Endodermal cell (in vitro differentiated cells): Measurements from ENCODE around the gene SAFB2. TPM values are rescaled to one million over a fixed set of nuclear protein-coding genes. Genes with fewer than 3 reads are reported as not detected.

Source experiments
- DNase-seq: peaks from one replicate; pipeline ENCODE4 v3.0.0-alpha.2; 2017
- H3K27ac ChIP-seq: 2 replicates; pipeline ENCODE4 v1.5.1; 2013; ENCODE audit warnings: mild to moderate bottlenecking, low read depth, low read length, moderate library complexity
- H3K27me3 ChIP-seq: 2 replicates; pipeline ENCODE4 v1.6.1; 2013; ENCODE audit warnings: mild to moderate bottlenecking, low read length, moderate library complexity; ENCODE audit not compliant: insufficient read depth, control insufficient read depth, poor library complexity, severe bottlenecking
- H3K36me3 ChIP-seq: 2 replicates; pipeline ENCODE4 v1.7.0; 2013; ENCODE audit warnings: mild to moderate bottlenecking, low read length, moderate library complexity; ENCODE audit not compliant: control insufficient read depth, insufficient read depth
- H3K4me1 ChIP-seq: one replicate; pipeline ENCODE4 v1.7.0; 2013; ENCODE audit warnings: low read length; ENCODE audit not compliant: control insufficient read depth, insufficient read depth
- H3K4me3 ChIP-seq: 2 replicates; pipeline ENCODE4 v1.5.1; 2013; ENCODE audit warnings: mild to moderate bottlenecking, low read length, moderate library complexity
- H3K9ac ChIP-seq: 2 replicates; pipeline ENCODE4 v1.6.1; 2013; ENCODE audit warnings: mild to moderate bottlenecking, low read length, moderate library complexity; ENCODE audit not compliant: poor library complexity, severe bottlenecking; ENCODE audit errors: extremely low read depth
- H3K9me3 ChIP-seq: 2 replicates; pipeline ENCODE4 v1.6.1; 2013; ENCODE audit warnings: mild to moderate bottlenecking, low read length, moderate library complexity; ENCODE audit not compliant: control insufficient read depth
- H3K27ac Mint-ChIP-seq: 2 replicates; pipeline ENCODE4 v1.8.0; 2020; ENCODE audit warnings: mixed read lengths
- H3K27me3 Mint-ChIP-seq: 2 replicates; pipeline ENCODE4 v1.8.0; 2021; ENCODE audit warnings: mild to moderate bottlenecking, mixed read lengths; ENCODE audit not compliant: insufficient read depth
- H3K36me3 Mint-ChIP-seq: 2 replicates; pipeline ENCODE4 v1.8.0; 2020; ENCODE audit warnings: low read depth, mixed read lengths
- H3K4me1 Mint-ChIP-seq: 2 replicates; pipeline ENCODE4 v1.8.0; 2020; ENCODE audit warnings: mixed read lengths
- H3K4me3 Mint-ChIP-seq: 2 replicates; pipeline ENCODE4 v1.8.0; 2020; ENCODE audit warnings: mild to moderate bottlenecking, moderate library complexity, mixed read lengths
- H3K9me3 Mint-ChIP-seq: 2 replicates; pipeline ENCODE4 v1.8.0; 2020; ENCODE audit warnings: mild to moderate bottlenecking, mixed read lengths
- CTCF ChIP-seq: fragments of 200-600 bp; sonication (generic); conservative IDR thresholded peaks from 2 replicates; pipeline ENCODE4 v1.5.0; 2021; ENCODE audit warnings: antibody characterized with exemption, mild to moderate bottlenecking
- WGBS, 2 experiments: methylation state at CpG; one replicate each; pipeline versions ENCODE4 v1.1.5 to v1.1.7; 2013; ENCODE audit warnings: missing lambda C conversion rate in 2 of 2, mixed read lengths in 1 of 2; ENCODE audit not compliant: insufficient coverage in 1 of 2, insufficient read length in 1 of 2; 5-methylcytosine and 5-hydroxymethylcytosine counted together
- total RNA-seq, 2 donors: library from RNA; stranded (reverse); fragmentation: NEBNext Ultra II Directional in 1 of 2; extraction: Animal tissue kit (Norgen Biotek cat#: 25700) in 1 of 2; gene quantifications; 2 replicates in 1 of 2; 3 replicates in 1 of 2; pipeline ENCODE4 v1.2.1, GENCODE V29; 2021

SAFB2 gene
- total RNA-seq, 2 donors from 2014 or later: 69.2 to 74.6 TPM

GRCh38 chr19:5545984-5546383 is 76.6 kb downstream of the SAFB2 start:
- no peak for TF ChIP-seq CTCF
- no peak for DNase-seq
- Histone ChIP-seq H3K9me3 (no peaks in the 10 kb centered on the region), H3K36me3 (no peaks in the 10 kb centered on the region), H3K4me1 (no peaks in the 10 kb centered on the region), H3K4me3 (no peak overlapping the region), H3K27ac (no peak overlapping the region), H3K9ac (no peak overlapping the region), H3K27me3 (no peaks in the 10 kb centered on the region)
- H3K36me3 Mint-ChIP-seq: no peaks in the 10 kb centered on the region
- peaks cover 7% of the 10 kb centered on the region for H3K4me1 Mint-ChIP-seq
- H3K4me3 Mint-ChIP-seq: no peak overlapping the region
- H3K27me3 Mint-ChIP-seq: peaks cover 34% of the 10 kb centered on the region
- WGBS, 2 experiments: 91 to 100% methylated on average over 1 to 4 of the region's 4 CpGs
- H3K27ac Mint-ChIP-seq: no peak overlapping the region
- H3K9me3 Mint-ChIP-seq: no peaks in the 10 kb centered on the region

GRCh38 chr19:5545051-5545450 is 77.5 kb downstream of the SAFB2 start:
- Mint-ChIP-seq H3K9me3 (no peaks in the 10 kb centered on the region), H3K4me1 (peaks cover 5% of the 10 kb centered on the region), H3K27me3 (peaks cover 28% of the 10 kb centered on the region), H3K4me3 (no peak overlapping the region), H3K36me3 (no peaks in the 10 kb centered on the region), H3K27ac (no peak overlapping the region)
- H3K9me3 ChIP-seq: no peaks in the 10 kb centered on the region
- no peak overlapping the region for H3K27ac ChIP-seq
- H3K4me3 ChIP-seq: no peak overlapping the region
- no peak for TF ChIP-seq CTCF
- no peaks in the 10 kb centered on the region for H3K4me1 ChIP-seq
- H3K9ac ChIP-seq: no peak overlapping the region
- no peaks in the 10 kb centered on the region for H3K27me3 ChIP-seq
- no peak for DNase-seq
- 92 to 93% methylated on average over 4 to 5 of the region's 5 CpGs for WGBS, 2 experiments
- no peaks in the 10 kb centered on the region for H3K36me3 ChIP-seq

- no peaks in the 10 kb centered on the region for H3K4me1 ChIP-seq
- no peaks in the 10 kb centered on the region for H3K9me3 ChIP-seq
- no peak overlapping the region for H3K4me3 Mint-ChIP-seq
- H3K9me3 Mint-ChIP-seq: no peaks in the 10 kb centered on the region
- no peaks in the 10 kb centered on the region for H3K27me3 ChIP-seq
- no peak overlapping the region for H3K27ac ChIP-seq
- peak; percentile 72 for DNase-seq
- H3K4me3 ChIP-seq: no peak overlapping the region
- no peaks in the 10 kb centered on the region for H3K36me3 Mint-ChIP-seq
- 40 to 52% methylated on average over 1 to 8 of the region's 8 CpGs for WGBS, 2 experiments
- peak overlapping the region; percentile 55 for H3K27ac Mint-ChIP-seq
- no peak overlapping the region for H3K9ac ChIP-seq
- H3K36me3 ChIP-seq: no peaks in the 10 kb centered on the region
- H3K27me3 Mint-ChIP-seq: peaks cover 17% of the 10 kb centered on the region
- H3K4me1 Mint-ChIP-seq: peaks cover 7% of the 10 kb centered on the region
- peak; percentile 19 for TF ChIP-seq CTCF
Measured at GRCh38 chr19:5542665-5543064, 79.9 kb downstream of the SAFB2 start.
